ENCODE measurements around the gene PLS1. TPM values are rescaled to one million over a fixed set of nuclear protein-coding genes. Genes with fewer than 3 reads are reported as not detected.
A peak's percentile ranks its signal among the peaks of the same experiment; 100 is the strongest.

PLS1 gene
- total and polyA plus RNA-seq, 4 donors = 9.3 to 45.4 (median 18.7) TPM

DNA sequence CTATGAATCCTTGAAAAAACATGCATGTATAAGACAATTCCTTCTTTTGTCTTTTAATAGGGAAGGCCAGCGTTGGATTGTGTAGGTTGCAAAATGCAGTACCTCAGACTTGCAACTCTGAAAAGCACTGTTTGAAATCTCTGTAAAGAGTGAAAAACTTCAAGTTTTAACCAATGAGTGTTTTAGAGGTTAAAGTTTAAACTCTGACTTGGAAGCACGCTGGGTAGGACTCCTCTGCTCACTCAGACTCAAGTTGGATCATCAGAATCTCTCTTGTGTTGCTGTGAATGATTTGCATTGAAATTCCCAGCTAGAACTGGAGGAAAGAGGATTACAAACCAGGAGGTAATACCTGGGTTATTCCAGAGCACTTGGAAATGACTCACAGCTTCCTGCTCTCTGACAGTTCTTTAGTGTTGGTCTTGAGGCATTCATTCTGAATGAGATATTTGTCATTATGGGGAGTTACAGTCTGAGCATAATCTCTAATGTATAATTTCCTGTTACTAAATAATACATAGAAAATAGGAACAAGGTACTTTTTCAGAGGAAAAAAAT, 49.1 kb downstream of the PLS1 start:
- Histone ChIP-seq H3K9ac (ENCODE audit: insufficient read depth in 1 of 2, low read length in 2 of 2) (no peak overlapping the region), H3K36me3 (ENCODE audit: control insufficient read depth in 4 of 4, insufficient read depth in 4 of 4, low read length in 4 of 4) (no peaks in the 10 kb centered on the region), H3K9me3 (ENCODE audit: control insufficient read depth in 4 of 4, insufficient read depth in 3 of 4, low read length in 3 of 4) (no peaks in the 10 kb centered on the region), H3K4me1 (ENCODE audit: control insufficient read depth in 5 of 5, insufficient read depth in 5 of 5, low read length in 5 of 5) (no peaks in the 10 kb centered on the region), H3K4me3 (no peak overlapping the region), H3K27me3 (ENCODE audit: control insufficient read depth in 3 of 3, insufficient read depth in 3 of 3, low read length in 2 of 3) (no peaks in the 10 kb centered on the region), H3K27ac (ENCODE audit: low read depth in 1 of 2, low read length in 1 of 2) (no peak overlapping the region)
- DNase-seq (no peak), ATAC-seq (ENCODE audit: insufficient read depth, low FRiP score) (peak; percentile 47)
- 66 to 85% methylated on average over 2 of the region's 2 CpGs for WGBS, 2 donors
- TF ChIP-seq, protein P1, sequence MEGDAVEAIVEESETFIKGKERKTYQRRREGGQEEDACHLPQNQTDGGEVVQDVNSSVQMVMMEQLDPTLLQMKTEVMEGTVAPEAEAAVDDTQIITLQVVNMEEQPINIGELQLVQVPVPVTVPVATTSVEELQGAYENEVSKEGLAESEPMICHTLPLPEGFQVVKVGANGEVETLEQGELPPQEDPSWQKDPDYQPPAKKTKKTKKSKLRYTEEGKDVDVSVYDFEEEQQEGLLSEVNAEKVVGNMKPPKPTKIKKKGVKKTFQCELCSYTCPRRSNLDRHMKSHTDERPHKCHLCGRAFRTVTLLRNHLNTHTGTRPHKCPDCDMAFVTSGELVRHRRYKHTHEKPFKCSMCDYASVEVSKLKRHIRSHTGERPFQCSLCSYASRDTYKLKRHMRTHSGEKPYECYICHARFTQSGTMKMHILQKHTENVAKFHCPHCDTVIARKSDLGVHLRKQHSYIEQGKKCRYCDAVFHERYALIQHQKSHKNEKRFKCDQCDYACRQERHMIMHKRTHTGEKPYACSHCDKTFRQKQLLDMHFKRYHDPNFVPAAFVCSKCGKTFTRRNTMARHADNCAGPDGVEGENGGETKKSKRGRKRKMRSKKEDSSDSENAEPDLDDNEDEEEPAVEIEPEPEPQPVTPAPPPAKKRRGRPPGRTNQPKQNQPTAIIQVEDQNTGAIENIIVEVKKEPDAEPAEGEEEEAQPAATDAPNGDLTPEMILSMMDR (IDR thresholded peaks at IDR 0.05; ENCODE audit: control extremely low read depth, extremely low read depth) = no peak

GRCh38 chr3:142646020-142646785, 50.0 kb downstream of the PLS1 start:
- ATAC-seq (ENCODE audit: insufficient read depth, low FRiP score) = no peak
- 92 to 94% methylated on average over 5 of the region's 5 CpGs for WGBS, 2 donors

DNA sequence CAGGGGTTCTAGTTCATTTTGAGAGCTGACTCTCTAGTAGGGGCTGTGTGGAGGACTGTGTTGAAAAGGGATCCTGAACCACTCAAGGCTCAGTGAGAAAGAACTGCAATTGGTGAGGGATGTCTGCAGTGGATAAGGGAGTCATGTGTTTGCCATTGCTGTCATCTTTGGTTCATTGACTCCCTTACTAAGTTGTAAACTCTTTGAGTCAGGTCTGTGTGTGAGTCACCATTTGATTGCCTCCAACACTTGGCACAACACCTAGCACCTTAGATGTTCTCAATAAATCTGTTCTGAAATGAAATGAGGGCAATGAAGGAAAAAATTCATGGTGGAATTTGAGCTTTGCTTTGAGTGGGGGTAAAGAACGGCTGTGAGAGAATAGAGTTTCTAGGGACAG, 51.7 kb downstream of the PLS1 start:
- no peaks in the 10 kb centered on the region for H3K4me1 ChIP-seq (ENCODE audit: control insufficient read depth in 5 of 5, insufficient read depth in 5 of 5, low read length in 5 of 5)
- H3K36me3 ChIP-seq (ENCODE audit: control insufficient read depth in 4 of 4, insufficient read depth in 4 of 4, low read length in 4 of 4) = no peaks in the 10 kb centered on the region
- H3K27ac ChIP-seq (ENCODE audit: low read depth in 1 of 2, low read length in 1 of 2) = no peak overlapping the region
- no peak for DNase-seq
- H3K27me3 ChIP-seq (ENCODE audit: control insufficient read depth in 3 of 3, insufficient read depth in 3 of 3, low read length in 2 of 3) = no peaks in the 10 kb centered on the region
- TF ChIP-seq, protein P1 (IDR thresholded peaks at IDR 0.05; ENCODE audit: control extremely low read depth, extremely low read depth) = no peak
- ATAC-seq (ENCODE audit: insufficient read depth, low FRiP score) = no peak
- 73 to 76% methylated on average over 1 of the region's 1 CpG for WGBS, 2 donors
- H3K9me3 ChIP-seq (ENCODE audit: control insufficient read depth in 4 of 4, insufficient read depth in 3 of 4, low read length in 3 of 4) = no peaks in the 10 kb centered on the region
- H3K4me3 ChIP-seq = no peak overlapping the region
- no peak overlapping the region for H3K9ac ChIP-seq (ENCODE audit: insufficient read depth in 1 of 2, low read length in 2 of 2)

More at GRCh38 chr3:142646020-142646785, 50.0 kb downstream of the PLS1 start:
- Histone ChIP-seq H3K27ac (ENCODE audit: low read depth in 1 of 2, low read length in 1 of 2) (no peak overlapping the region), H3K9me3 (ENCODE audit: control insufficient read depth in 4 of 4, insufficient read depth in 3 of 4, low read length in 3 of 4) (no peaks in the 10 kb centered on the region), H3K4me3 (no peak overlapping the region), H3K9ac (ENCODE audit: insufficient read depth in 1 of 2, low read length in 2 of 2) (no peak overlapping the region), H3K4me1 (ENCODE audit: control insufficient read depth in 5 of 5, insufficient read depth in 5 of 5, low read length in 5 of 5) (no peaks in the 10 kb centered on the region), H3K27me3 (ENCODE audit: control insufficient read depth in 3 of 3, insufficient read depth in 3 of 3, low read length in 2 of 3) (no peaks in the 10 kb centered on the region), H3K36me3 (ENCODE audit: control insufficient read depth in 4 of 4, insufficient read depth in 4 of 4, low read length in 4 of 4) (no peaks in the 10 kb centered on the region)
- DNase-seq = no peak
- TF ChIP-seq, protein P1 (IDR thresholded peaks at IDR 0.05; ENCODE audit: control extremely low read depth, extremely low read depth) = no peak
